Immature natural killer cell (primary cell): ENCODE results near the gene AMH. TPM values are rescaled to one million over a fixed set of nuclear protein-coding genes. Genes with fewer than 3 reads are reported as not detected.
A peak's percentile ranks its signal among the peaks of the same experiment; 100 is the strongest.

Experiments
- DNase-seq, 3 donors: peaks; one replicate each; pipeline ENCODE4 v3.0.0; 2022; ENCODE audit warnings: mixed read lengths in 1 of 3
- H3K27ac Mint-ChIP-seq, 6 donors: one replicate each; pipeline ENCODE4 v1.8.0; 2020; ENCODE audit warnings: mixed read lengths in 6 of 6, mild to moderate bottlenecking in 5 of 6, inconsistent platforms in 4 of 6, moderate library complexity in 3 of 6
- H3K27me3 Mint-ChIP-seq, 3 donors: one replicate each; pipeline ENCODE4 v1.8.0; 2020 to 2021; ENCODE audit warnings: low read depth in 3 of 3, mild to moderate bottlenecking in 3 of 3, mixed read lengths in 3 of 3, moderate library complexity in 3 of 3, inconsistent platforms in 1 of 3
- H3K36me3 Mint-ChIP-seq, 3 donors: one replicate each; pipeline ENCODE4 v1.8.0; 2020; ENCODE audit warnings: mixed read lengths in 3 of 3, inconsistent platforms in 2 of 3, mild to moderate bottlenecking in 2 of 3
- H3K4me1 Mint-ChIP-seq, 2 donors: one replicate each; pipeline ENCODE4 v1.8.0; 2020; ENCODE audit warnings: inconsistent platforms in 2 of 2, mild to moderate bottlenecking in 2 of 2, mixed read lengths in 2 of 2, moderate library complexity in 1 of 2
- H3K4me3 Mint-ChIP-seq, 5 donors: one replicate each; pipeline ENCODE4 v1.8.0; 2020; ENCODE audit warnings: mild to moderate bottlenecking in 5 of 5, mixed read lengths in 5 of 5, inconsistent platforms in 3 of 5, moderate library complexity in 3 of 5
- H3K9me3 Mint-ChIP-seq, 6 donors: one replicate each; pipeline ENCODE4 v1.8.0; 2020; ENCODE audit warnings: mild to moderate bottlenecking in 6 of 6, mixed read lengths in 6 of 6, inconsistent platforms in 4 of 6, moderate library complexity in 3 of 6
- polyA plus RNA-seq, 3 donors: library from polyadenylated mRNA; unstranded; fragments of 300-500 nt; fragmentation: Illumina TruSeq; gene quantifications; one replicate each; pipeline ENCODE4 v1.2.3, GENCODE V29; 2021

The AMH gene
- polyA plus RNA-seq, 3 donors from 2014 or later = not detected

DNA sequence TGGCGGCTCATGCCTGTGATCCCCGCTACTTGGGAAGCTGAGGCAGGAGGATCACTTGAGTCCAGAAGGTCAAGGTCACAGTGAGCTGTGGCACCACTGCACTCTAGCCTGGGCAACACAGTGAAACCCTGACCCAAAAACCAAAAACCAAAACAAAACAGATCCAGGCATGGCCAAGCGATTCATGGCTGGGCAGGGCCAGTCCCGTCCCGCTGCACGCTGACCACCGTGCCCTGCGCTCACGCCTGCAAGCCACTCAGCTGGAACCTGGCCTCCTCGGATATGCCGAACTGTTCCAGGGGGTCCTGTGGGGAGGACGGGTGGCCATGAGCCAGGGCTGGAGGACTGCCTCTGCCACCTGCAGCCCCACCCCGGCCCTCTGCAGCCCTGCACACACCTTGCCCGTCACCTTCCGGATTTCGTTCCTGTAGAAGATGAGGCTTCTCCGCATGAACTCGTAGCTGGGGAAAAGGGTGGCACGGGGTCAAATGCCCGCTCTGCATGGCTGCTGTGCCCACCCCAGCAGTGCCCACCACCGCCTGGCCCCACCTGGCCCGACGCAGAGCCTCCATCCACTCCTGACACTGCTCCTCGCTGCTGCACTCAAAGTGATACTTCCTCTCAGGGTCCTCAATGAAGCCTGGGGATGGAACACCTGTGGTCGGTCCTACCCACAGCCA, 15.4 kb upstream of the AMH start:
- H3K36me3 Mint-ChIP-seq = no peaks in the 10 kb centered on the region
- peak overlapping the region in 5 of 6 donors; percentile 39 to 82 (median 48) for H3K27ac Mint-ChIP-seq
- peaks cover 34 to 44% of the 10 kb centered on the region in 2 donors for H3K4me1 Mint-ChIP-seq
- H3K4me3 Mint-ChIP-seq = peak overlapping the region in 4 of 5 donors; percentile 87 to 99 (median 90)
- H3K9me3 Mint-ChIP-seq = peaks cover 0 to 2% (median 0%) of the 10 kb centered on the region in 6 donors
- H3K27me3 Mint-ChIP-seq = peaks cover 12 to 17% (median 13%) of the 10 kb centered on the region in 3 donors
- no peak for DNase-seq

DNA sequence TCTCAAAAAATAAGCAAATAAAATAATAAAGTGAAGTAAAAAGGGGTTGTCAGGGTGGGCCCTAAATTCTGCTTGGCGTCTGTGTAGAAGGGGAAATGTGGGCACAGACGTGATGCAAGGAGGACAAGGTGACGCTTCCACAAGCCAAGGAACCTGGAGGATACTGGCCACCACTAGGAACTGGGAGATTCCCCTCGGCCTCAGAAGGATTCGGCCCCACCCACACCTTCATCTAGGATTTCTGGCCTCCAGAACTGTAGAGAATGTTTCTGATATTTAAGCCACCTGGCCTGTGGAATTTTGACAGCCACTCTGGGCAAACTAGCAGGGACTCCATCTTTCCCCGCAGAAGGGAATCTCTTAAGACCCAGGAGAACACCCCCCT, 14.1 kb upstream of the AMH start:
- Mint-ChIP-seq H3K9me3 (peaks cover 0 to 2% (median 0%) of the 10 kb centered on the region in 6 donors), H3K27me3 (peaks cover 12 to 20% (median 13%) of the 10 kb centered on the region in 3 donors), H3K36me3 (peaks cover 0 to 4% (median 0%) of the 10 kb centered on the region in 3 donors), H3K4me3 (peak overlapping the region; percentile 84 to 99 (median 87)), H3K4me1 (peaks cover 46 to 56% of the 10 kb centered on the region in 2 donors), H3K27ac (peak overlapping the region in 5 of 6 donors; percentile 40 to 86 (median 80))
- no peak for DNase-seq

- DNase-seq = no peak
- H3K36me3 Mint-ChIP-seq = peaks cover 0 to 4% (median 0%) of the 10 kb centered on the region in 3 donors
- peak overlapping the region; percentile 40 to 86 (median 78) for H3K27ac Mint-ChIP-seq
- peaks cover 52 to 59% of the 10 kb centered on the region in 2 donors for H3K4me1 Mint-ChIP-seq
- peaks cover 0 to 2% (median 0%) of the 10 kb centered on the region in 6 donors for H3K9me3 Mint-ChIP-seq
- peaks cover 12 to 19% (median 13%) of the 10 kb centered on the region in 3 donors for H3K27me3 Mint-ChIP-seq
- H3K4me3 Mint-ChIP-seq = peak overlapping the region; percentile 87 to 99 (median 92)
Measured at GRCh38 chr19:2235381-2236063, 13.6 kb upstream of the AMH start.

- peaks cover 56 to 64% of the 10 kb centered on the region in 2 donors for H3K4me1 Mint-ChIP-seq
- peaks cover 12 to 19% (median 13%) of the 10 kb centered on the region in 3 donors for H3K27me3 Mint-ChIP-seq
- peaks cover 0 to 2% (median 0%) of the 10 kb centered on the region in 6 donors for H3K9me3 Mint-ChIP-seq
- peak overlapping the region in 3 of 6 donors; percentile 95 to 99 (median 99) for H3K27ac Mint-ChIP-seq
- peaks cover 0 to 4% (median 0%) of the 10 kb centered on the region in 3 donors for H3K36me3 Mint-ChIP-seq
- H3K4me3 Mint-ChIP-seq = peak overlapping the region; percentile 90 to 99 (median 97)
- no peak for DNase-seq
Measured at GRCh38 chr19:2236064-2236313, 13.1 kb upstream of the AMH start.

DNA sequence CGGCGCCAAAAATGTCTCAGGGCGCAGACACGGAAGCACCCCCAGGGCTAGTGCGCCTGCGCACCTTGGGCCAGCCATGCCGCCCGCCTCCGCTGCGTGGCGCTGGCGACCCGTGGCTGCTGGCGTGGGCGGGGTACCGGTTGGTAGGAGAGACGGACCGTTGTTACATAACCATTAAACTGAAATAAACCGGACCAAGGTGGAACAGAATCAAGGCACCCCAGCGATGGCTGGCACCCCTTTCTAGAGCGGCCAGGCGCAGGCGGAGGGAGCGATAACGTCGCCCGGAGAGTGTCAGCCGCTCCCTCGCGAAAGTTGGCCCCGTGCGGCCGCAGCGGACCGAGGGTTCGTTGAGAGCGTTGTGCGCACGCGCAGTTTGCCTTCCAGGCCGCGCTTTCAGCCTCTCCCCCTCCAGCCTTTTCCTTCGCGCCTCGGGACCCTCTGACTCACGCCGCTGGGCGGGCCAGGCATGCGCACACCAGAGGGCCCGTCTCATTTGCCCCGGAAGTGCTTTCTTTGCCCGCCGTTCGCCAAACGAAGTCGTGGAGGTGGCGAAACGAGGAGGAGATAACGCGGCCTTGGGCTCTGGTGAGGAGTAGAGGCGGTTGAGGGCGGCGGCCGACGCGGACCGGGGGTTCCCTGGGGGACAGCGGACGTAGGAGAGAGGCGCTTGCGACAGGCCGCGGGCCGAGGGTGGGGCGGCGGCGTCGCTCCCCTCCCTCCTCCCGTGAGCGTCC, 12.6 kb upstream of the AMH start, which contains the start of the genes PLEKHJ1 and SF3A2:
PLEKHJ1 (minus strand) TSS at position 16 of the 737 bp plus-strand sequence. CDS start 81 bp downstream, outside the sequence.
SF3A2 (plus strand) TSS at position 511 of the 737 bp plus-strand sequence. CDS start 6,595 bp downstream, outside the sequence.
- Mint-ChIP-seq H3K27ac (peak within 1 kb of the TSS; percentile 95 to 99 (median 97)), H3K4me1 (peaks cover 61 to 69% of the 10 kb centered on the region in 2 donors), H3K9me3 (peaks cover 0 to 2% (median 0%) of the 10 kb centered on the region in 6 donors), H3K36me3 (peaks cover 0 to 4% (median 0%) of the 10 kb centered on the region in 3 donors), H3K27me3 (peaks cover 12 to 19% (median 13%) of the 10 kb centered on the region in 3 donors), H3K4me3 (peak within 1 kb of the TSS; percentile 90 to 99 (median 97))
- DNase-seq = peak; percentile 99 to 100 (median 99)

DNA sequence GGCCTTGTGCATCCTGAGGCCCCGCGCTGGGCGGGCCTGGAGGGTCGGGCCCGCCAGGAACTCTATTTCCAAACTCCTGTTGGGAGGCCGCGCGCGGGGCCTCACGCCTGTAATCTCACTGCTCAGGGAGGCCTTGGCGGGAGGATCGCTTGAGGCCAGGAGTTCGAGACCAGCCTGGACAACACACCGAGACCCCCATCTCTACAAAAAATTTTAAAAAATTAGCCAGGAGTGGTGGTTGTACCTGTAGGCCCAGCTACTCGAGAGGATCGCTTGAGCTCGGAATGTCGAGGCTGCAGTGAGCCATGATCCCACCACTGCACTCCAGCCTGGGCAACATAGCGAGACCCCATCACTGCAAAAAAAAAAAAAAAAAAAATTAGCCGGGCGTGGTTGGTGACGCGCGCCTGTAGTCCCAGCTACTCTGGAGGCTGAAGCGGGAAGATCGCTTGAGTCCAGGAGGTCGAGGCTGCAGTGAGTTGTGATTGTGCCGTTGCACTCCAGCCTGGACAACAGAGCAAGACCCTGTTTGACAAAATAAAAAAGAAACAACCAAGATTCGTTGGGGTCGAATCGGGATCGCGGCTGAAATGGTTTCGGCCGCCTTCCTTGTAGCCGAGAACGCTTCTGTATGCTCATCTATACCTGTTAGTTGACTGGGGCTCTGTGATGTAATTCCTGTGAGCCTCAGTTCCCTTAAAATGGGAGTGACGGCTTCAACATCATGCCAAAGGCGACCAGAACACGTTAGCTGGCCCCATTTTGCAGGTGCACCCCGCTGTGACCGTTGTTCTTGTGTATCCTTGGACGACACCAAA, 11.9 kb upstream of the AMH start:
- peaks cover 0 to 4% (median 0%) of the 10 kb centered on the region in 3 donors for H3K36me3 Mint-ChIP-seq
- peaks cover 0 to 2% (median 0%) of the 10 kb centered on the region in 6 donors for H3K9me3 Mint-ChIP-seq
- H3K4me3 Mint-ChIP-seq = peak overlapping the region; percentile 90 to 99 (median 97)
- peaks cover 12 to 19% (median 13%) of the 10 kb centered on the region in 3 donors for H3K27me3 Mint-ChIP-seq
- peaks cover 66 to 73% of the 10 kb centered on the region in 2 donors for H3K4me1 Mint-ChIP-seq
- H3K27ac Mint-ChIP-seq = peak overlapping the region; percentile 87 to 99 (median 96)
- no peak for DNase-seq

GRCh38 chr19:2237869-2238153, 11.3 kb upstream of the AMH start:
- Mint-ChIP-seq H3K27ac (peak overlapping the region; percentile 87 to 99 (median 96)), H3K4me1 (peaks cover 72 to 76% of the 10 kb centered on the region in 2 donors), H3K4me3 (peak overlapping the region; percentile 90 to 99 (median 97)), H3K36me3 (peaks cover 0 to 4% (median 3%) of the 10 kb centered on the region in 3 donors), H3K27me3 (peaks cover 12 to 19% (median 13%) of the 10 kb centered on the region in 3 donors), H3K9me3 (peaks cover 0 to 2% (median 0%) of the 10 kb centered on the region in 6 donors)
- DNase-seq = no peak

DNA sequence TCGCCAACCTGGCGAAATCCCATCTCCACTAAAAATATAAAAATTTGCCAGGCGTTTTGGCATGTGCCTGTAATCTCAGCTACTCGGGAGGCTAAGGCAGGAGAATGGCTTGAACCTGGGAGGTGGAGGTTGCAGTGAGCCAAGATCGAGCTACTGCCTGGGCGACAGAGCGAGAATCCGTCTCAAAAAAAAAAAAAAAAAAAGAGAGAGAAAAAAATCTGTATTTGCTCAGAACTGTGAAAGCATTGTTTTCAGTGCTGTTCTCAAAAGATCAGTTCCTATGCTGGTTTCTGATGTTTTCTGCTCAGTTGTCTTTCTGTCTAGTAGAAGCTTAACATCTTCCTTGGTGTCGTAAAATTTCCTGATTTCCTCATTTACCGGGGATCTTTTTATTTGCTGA, 9.9 kb upstream of the AMH start:
- H3K4me3 Mint-ChIP-seq = peak overlapping the region; percentile 90 to 99 (median 97)

GRCh38 chr19:2239771-2240770, 9.1 kb upstream of the AMH start:
- Mint-ChIP-seq H3K9me3 (peaks cover 0 to 2% (median 0%) of the 10 kb centered on the region in 6 donors), H3K4me1 (peaks cover 63 to 67% of the 10 kb centered on the region in 2 donors), H3K27ac (peak overlapping the region; percentile 91 to 99 (median 94)), H3K4me3 (peak overlapping the region; percentile 90 to 99 (median 92)), H3K27me3 (peaks cover 12 to 21% (median 15%) of the 10 kb centered on the region in 3 donors), H3K36me3 (peaks cover 0 to 9% (median 4%) of the 10 kb centered on the region in 3 donors)
- DNase-seq = peak in 2 of 3 donors; percentile 37 to 39

More for the DNA sequence above, 9.9 kb upstream of the AMH start:
- DNase-seq = no peak
- Mint-ChIP-seq H3K36me3 (peaks cover 0 to 4% (median 3%) of the 10 kb centered on the region in 3 donors), H3K4me1 (peaks cover 70 to 72% of the 10 kb centered on the region in 2 donors), H3K27me3 (peaks cover 12 to 21% (median 13%) of the 10 kb centered on the region in 3 donors), H3K27ac (peak overlapping the region; percentile 90 to 99 (median 96)), H3K9me3 (peaks cover 0 to 2% (median 0%) of the 10 kb centered on the region in 6 donors)

- peaks cover 0 to 2% (median 0%) of the 10 kb centered on the region in 6 donors for H3K9me3 Mint-ChIP-seq
- peaks cover 0 to 16% (median 10%) of the 10 kb centered on the region in 3 donors for H3K36me3 Mint-ChIP-seq
- H3K4me1 Mint-ChIP-seq = peaks cover 60 to 62% of the 10 kb centered on the region in 2 donors
- no peak for DNase-seq
- peaks cover 12 to 22% (median 13%) of the 10 kb centered on the region in 3 donors for H3K27me3 Mint-ChIP-seq
- H3K27ac Mint-ChIP-seq = peak overlapping the region; percentile 83 to 99 (median 94)
- H3K4me3 Mint-ChIP-seq = peak overlapping the region; percentile 90 to 99 (median 92)
Measured at GRCh38 chr19:2240881-2241760, 8.0 kb upstream of the AMH start.

DNA sequence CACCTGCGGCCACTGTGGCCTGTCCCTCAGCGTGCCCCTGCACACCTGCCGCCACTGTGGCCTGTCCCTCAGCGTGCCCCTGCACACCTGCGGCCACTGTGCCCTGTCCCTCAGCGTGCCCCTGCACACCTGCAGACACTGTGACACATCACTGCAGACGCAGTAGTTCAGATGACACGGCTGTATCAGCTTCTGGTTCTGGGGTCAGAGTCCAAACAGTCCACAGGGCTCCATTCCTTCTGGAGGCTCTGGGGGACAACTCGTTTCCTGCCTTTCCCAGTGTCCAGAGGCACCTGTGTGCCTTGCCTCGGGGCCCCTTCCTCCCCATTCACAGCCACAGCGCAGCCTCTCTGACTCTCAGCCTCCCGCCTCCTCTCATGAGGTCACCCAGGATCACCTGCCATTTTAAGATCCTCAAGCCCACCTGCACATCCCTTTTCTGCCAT, 7.0 kb upstream of the AMH start:
- Mint-ChIP-seq H3K9me3 (no peaks in the 10 kb centered on the region), H3K4me1 (peaks cover 54 to 55% of the 10 kb centered on the region in 2 donors), H3K27ac (peak overlapping the region in 3 of 6 donors; percentile 29 to 97 (median 49)), H3K36me3 (peaks cover 0 to 16% (median 10%) of the 10 kb centered on the region in 3 donors), H3K27me3 (peaks cover 7 to 16% (median 7%) of the 10 kb centered on the region in 3 donors), H3K4me3 (peak overlapping the region in 3 of 5 donors; percentile 6 to 91 (median 38))
- no peak for DNase-seq
